A375 (cell line): Measurements from ENCODE around the gene TCF7L2. TPM values are rescaled to one million over a fixed set of nuclear protein-coding genes. Genes with fewer than 3 reads are reported as not detected.

Source experiments
- total RNA-seq: library from RNA; depleted of rRNA; stranded (reverse); fragments of >200 nt; shearing (Covaris generic); gene quantifications from 2 replicates; pipeline ENCODE4 v1.2.3, GENCODE V29; 2014; rRNA removed

TCF7L2 gene
- 20.7 and 25.3 TPM in 2 replicates for total RNA-seq

DNA sequence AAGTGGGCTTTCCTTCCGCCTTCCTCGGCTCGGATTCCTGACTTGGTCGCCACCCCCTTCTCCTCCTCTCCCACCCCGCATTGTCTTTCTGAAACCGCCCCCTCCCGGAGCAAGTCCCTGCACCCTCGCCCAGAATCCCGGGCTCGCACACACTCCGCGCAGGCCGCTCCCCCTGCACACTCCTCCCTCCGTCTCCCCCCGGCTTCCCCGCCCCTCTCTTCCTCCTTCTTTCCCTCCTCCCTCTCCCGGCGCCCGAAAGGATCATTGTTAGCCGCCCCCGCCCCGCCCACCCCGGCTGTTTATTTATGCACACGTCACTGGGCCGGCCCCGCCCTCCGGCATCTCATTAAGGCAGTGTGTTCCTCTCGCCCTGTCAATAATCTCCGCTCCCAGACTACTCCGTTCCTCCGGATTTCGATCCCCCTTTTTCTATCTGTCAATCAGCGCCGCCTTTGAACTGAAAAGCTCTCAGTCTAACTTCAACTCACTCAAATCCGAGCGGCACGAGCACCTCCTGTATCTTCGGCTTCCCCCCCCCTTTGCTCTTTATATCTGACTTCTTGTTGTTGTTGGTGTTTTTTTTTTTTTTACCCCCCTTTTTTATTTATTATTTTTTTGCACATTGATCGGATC is at the start of gene TCF7L2:
TCF7L2 (plus strand) TSS at position 373 of the 633 bp plus-strand sequence. CDS start 510 bp downstream, outside the sequence.

